OCI-LY1 (cell line): ENCODE measurements around the gene NRDE2.

Source experiments
- H2AFZ ChIP-seq: fragments of 200-600 bp; sonication (generic), shearing (Covaris generic); 2 replicates; pipeline ENCODE4 v1.6.0; 2014; ENCODE audit warnings: antibody characterized with exemption, mild to moderate bottlenecking, low read length
- H3F3A ChIP-seq: fragments of 200-600 bp; sonication (generic), shearing (Covaris generic); 2 replicates; pipeline ENCODE4 v1.6.0; 2014; ENCODE audit warnings: mild to moderate bottlenecking, antibody characterized with exemption, low read length, moderate library complexity; ENCODE audit not compliant: insufficient read depth
- H3K27ac ChIP-seq: fragments of 200-600 bp; sonication (generic); 2 replicates; pipeline ENCODE4 v1.5.1; 2014; ENCODE audit warnings: low read length, mixed run types, mild to moderate bottlenecking, low read depth; ENCODE audit not compliant: poor library complexity, severe bottlenecking
- H3K27me3 ChIP-seq: fragments of 200-600 bp; sonication (generic); 2 replicates; pipeline ENCODE4 v1.6.0; 2014; ENCODE audit warnings: antibody characterized with exemption, mild to moderate bottlenecking, low read length, moderate library complexity; ENCODE audit not compliant: insufficient read depth
- H3K36me3 ChIP-seq: fragments of 200-600 bp; sonication (generic); 2 replicates; pipeline ENCODE4 v1.6.1; 2014; ENCODE audit warnings: mild to moderate bottlenecking, antibody characterized with exemption, low read length, moderate library complexity, mixed read lengths; ENCODE audit not compliant: insufficient read depth
- H3K4me1 ChIP-seq: fragments of 200-600 bp; sonication (generic); 2 replicates; pipeline ENCODE4 v1.5.1; 2014; ENCODE audit warnings: mild to moderate bottlenecking, low read length, moderate library complexity; ENCODE audit not compliant: insufficient read depth, severe bottlenecking
- H3K4me2 ChIP-seq: fragments of 200-600 bp; sonication (generic), shearing (Covaris generic); 2 replicates; pipeline ENCODE4 v1.6.1; 2014; ENCODE audit warnings: low read length
- H3K4me3 ChIP-seq: fragments of 200-600 bp; sonication (generic); 2 replicates; pipeline ENCODE4 v1.5.1; 2014; ENCODE audit warnings: low read length, low read depth, mild to moderate bottlenecking, mixed read lengths; ENCODE audit not compliant: poor library complexity, severe bottlenecking
- H3K79me2 ChIP-seq: fragments of 200-600 bp; shearing (Covaris generic); 2 replicates; pipeline ENCODE4 v1.6.1; 2016; ENCODE audit warnings: mixed run types, low read length, mixed read lengths; ENCODE audit not compliant: insufficient read depth
- H3K9ac ChIP-seq: fragments of 200-600 bp; sonication (generic), shearing (Covaris generic); 2 replicates; pipeline ENCODE4 v1.6.1; 2014; ENCODE audit warnings: mild to moderate bottlenecking, low read length, mixed read lengths
- H3K9me2 ChIP-seq: fragments of 200-600 bp; sonication (generic), shearing (Covaris generic); 2 replicates; pipeline ENCODE4 v1.6.1; 2014; ENCODE audit warnings: low read depth, mild to moderate bottlenecking, low read length, mixed read lengths
- H3K9me3 ChIP-seq: fragments of 200-600 bp; shearing (Covaris generic); 2 replicates; pipeline ENCODE4 v1.6.1; 2014; ENCODE audit warnings: low read length, mixed read lengths
- H4K20me1 ChIP-seq: fragments of 200-600 bp; sonication (generic), shearing (Covaris generic); 2 replicates; pipeline ENCODE4 v1.6.0; 2016; ENCODE audit warnings: mild to moderate bottlenecking, low read length; ENCODE audit not compliant: insufficient read depth
- CTCF ChIP-seq: fragments of 200-600 bp; sonication (generic), shearing (Covaris generic); IDR thresholded peaks from 2 replicates; pipeline ENCODE4 v1.5.1; 2017; ENCODE audit warnings: mild to moderate bottlenecking, antibody characterized with exemption, low read length, moderate library complexity, mixed read lengths
- EZH2 ChIP-seq: fragments of 200-600 bp; sonication (generic), shearing (Covaris generic); IDR thresholded peaks from 2 replicates; pipeline ENCODE4 v1.8.0; 2017; ENCODE audit warnings: borderline replicate concordance, mixed run types, mild to moderate bottlenecking, antibody characterized with exemption, low read length, moderate library complexity, mixed read lengths

Gene NRDE2

GRCh38 chr14:90319173-90319572 lies 12.6 kb downstream of the NRDE2 start:
- Histone ChIP-seq H3K9ac (no peak overlapping the region), H3K9me2 (no peaks in the 10 kb centered on the region), H3K27me3 (no peaks in the 10 kb centered on the region), H3K4me1 (no peaks in the 10 kb centered on the region), H3K4me3 (no peak overlapping the region), H3K27ac (no peak overlapping the region), H4K20me1 (no peaks in the 10 kb centered on the region), H3K36me3 (peaks cover 37% of the 10 kb centered on the region), H3K9me3 (no peaks in the 10 kb centered on the region), H3K79me2 (peaks cover 16% of the 10 kb centered on the region), H3K4me2 (no peak overlapping the region), H3F3A (no peaks in the 10 kb centered on the region), H2AFZ (no peak overlapping the region)
- TF ChIP-seq CTCF (no peak), EZH2 (no peak)

GRCh38 chr14:90318016-90318415 lies 13.7 kb downstream of the NRDE2 start:
- Histone ChIP-seq H3K27ac (no peak overlapping the region), H4K20me1 (no peaks in the 10 kb centered on the region), H3K9me3 (no peaks in the 10 kb centered on the region), H3K27me3 (no peaks in the 10 kb centered on the region), H3K36me3 (peaks cover 46% of the 10 kb centered on the region), H3K9ac (no peak overlapping the region), H3K4me1 (no peaks in the 10 kb centered on the region), H3F3A (no peaks in the 10 kb centered on the region), H3K9me2 (no peaks in the 10 kb centered on the region), H3K4me2 (no peak overlapping the region), H3K4me3 (no peak overlapping the region), H3K79me2 (peaks cover 11% of the 10 kb centered on the region), H2AFZ (no peak overlapping the region)
- TF ChIP-seq EZH2 (no peak), CTCF (no peak)

- Histone ChIP-seq H4K20me1 (no peaks in the 10 kb centered on the region), H3K4me3 (no peak overlapping the region), H3K9me2 (no peaks in the 10 kb centered on the region), H3K79me2 (peaks cover 4% of the 10 kb centered on the region; the same call in 1 of the 2 replicates), H3K27me3 (no peaks in the 10 kb centered on the region), H3K27ac (no peak overlapping the region), H3K9ac (no peak overlapping the region), H3F3A (no peaks in the 10 kb centered on the region), H3K36me3 (peaks cover 51% of the 10 kb centered on the region), H3K4me1 (no peaks in the 10 kb centered on the region), H3K4me2 (no peak overlapping the region), H2AFZ (no peak overlapping the region), H3K9me3 (no peaks in the 10 kb centered on the region)
- TF ChIP-seq CTCF (no peak), EZH2 (no peak)
Measured at GRCh38 chr14:90317286-90317685, 14.5 kb downstream of the NRDE2 start.
